HG03575 (cell line): ENCODE measurements around the gene VPS26C.

ENCODE experiments used
- ATAC-seq: cut with Tn5 transposase; IDR thresholded peaks from one replicate; pipeline ENCODE4 v1.9.1; 2021; ENCODE audit not compliant: unreplicated experiment, insufficient number of reproducible peaks, low FRiP score; ENCODE audit errors: extremely low read depth

VPS26C gene

GRCh38 chr21:37268186-37268503, 1.0 kb upstream of the VPS26C start:
- no peak for ATAC-seq

DNA sequence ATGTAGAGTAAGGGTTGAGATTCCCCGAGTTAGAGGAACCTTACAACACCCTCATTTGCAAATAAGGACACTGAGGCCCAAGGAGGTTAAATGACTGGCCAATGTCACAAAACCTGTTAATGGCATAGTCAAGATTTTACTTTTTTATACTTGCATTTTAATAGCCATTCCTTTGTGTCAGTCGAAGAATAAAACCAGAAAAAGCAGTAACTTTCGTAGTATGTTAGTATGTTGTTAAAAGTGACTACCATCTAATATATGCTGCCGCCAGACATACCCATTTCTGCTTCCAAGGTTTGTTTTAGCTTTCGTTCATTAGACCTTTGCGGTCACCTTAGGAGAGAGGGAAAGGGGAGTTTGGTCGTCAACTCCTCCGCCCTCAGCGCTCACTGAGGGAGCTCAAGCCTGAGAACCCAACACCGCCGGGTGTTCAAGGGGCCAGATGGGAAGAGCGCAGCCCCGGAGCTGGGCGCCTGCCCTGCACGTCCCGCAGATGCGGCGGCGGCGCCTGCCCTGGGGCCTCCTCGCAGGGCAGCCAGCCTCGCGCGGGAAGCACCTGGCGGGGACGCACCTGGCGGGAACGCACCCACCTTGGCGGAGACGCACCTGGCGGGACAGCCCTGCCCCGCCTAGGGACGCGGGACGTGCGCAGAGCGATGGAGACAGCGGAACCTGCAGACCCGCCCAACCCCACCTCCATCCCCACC, 466 bp downstream of the VPS26C start:
- no peak for ATAC-seq

DNA sequence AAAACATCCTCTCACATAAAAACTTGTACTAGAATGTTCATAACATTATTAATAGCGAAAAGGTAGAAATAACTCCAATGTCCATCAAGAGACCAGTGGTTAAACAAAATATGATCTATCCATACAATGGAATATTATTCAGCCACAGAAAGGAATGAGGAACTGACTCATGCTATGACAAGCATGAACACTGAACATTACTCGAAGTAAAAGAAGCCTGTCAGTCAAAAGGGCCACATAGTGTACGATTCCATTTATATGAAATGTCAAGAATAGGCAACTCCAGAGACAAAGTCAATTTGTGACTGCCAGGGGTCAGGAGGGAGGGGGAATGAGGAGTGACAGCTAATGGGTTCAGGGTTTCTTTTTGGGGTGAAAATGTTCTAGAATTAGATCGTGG, 2.3 kb downstream of the VPS26C start:
- ATAC-seq = no peak

- no peak for ATAC-seq
Measured at GRCh38 chr21:37263827-37264600, 3.1 kb downstream of the VPS26C start.

DNA sequence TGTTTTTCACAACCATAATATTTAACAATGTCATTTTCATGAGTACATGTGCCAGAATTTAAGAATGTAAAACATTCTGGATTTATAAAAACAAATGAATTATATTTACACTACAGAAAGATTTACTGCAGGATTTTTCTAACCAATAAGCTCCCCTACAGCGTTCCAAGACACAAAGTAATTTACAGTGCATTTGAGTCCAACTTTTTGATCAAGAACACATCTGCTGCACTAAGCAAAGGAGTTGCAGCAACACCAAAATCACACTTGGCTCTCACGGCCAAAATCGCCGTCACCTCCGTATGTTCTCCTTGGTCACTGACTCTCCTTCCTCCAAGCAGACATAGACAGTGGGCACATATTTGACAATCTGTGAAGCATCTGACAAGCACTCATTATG, 7.7 kb downstream of the VPS26C start:
- ATAC-seq = no peak

- ATAC-seq = no peak
Measured at GRCh38 chr21:37257967-37258877, 8.9 kb downstream of the VPS26C start.

DNA sequence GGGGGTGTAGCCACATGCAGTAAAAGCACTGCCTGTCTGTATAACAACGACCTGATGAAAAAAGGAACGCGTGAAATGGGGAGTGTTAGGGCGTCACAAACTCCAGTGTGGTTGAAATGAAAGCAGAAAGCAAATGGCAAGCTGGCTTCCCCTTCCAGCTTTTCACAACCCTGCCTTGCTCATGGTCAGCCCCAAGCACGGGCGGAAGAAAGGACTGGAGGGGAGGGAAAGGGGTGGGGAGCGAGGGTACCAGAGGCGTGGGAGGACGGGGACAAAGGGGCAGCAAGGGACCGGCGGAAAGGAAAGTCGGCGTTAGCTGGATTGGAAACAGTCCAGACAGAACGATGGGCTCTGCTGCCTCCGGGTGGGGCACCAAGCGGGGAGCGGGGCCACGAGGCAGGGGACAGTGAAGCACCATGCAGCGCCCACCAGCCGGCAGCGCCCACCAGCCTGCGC, 9.6 kb downstream of the VPS26C start:
- ATAC-seq = no peak

DNA sequence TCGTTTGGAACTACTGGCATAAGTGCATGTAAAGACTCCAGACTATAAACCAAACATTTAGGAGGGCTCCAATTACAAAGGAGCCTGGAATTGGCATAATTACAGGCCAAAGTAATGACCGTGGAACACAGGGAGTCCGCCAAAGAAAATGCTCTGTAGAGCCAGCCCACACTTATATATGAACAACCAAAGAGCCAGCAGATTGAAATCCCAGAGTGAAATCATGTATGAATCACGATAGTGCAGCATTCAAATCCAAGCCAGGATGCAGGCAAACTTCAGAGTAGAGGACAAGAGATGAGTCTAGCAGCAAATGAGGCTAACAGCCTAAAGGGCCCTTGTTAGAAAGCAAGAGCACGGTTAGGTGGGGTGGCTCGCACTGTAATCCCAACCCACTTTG, 13.1 kb downstream of the VPS26C start:
- ATAC-seq = no peak

GRCh38 chr21:37251294-37251634, 15.9 kb downstream of the VPS26C start:
- no peak for ATAC-seq

DNA sequence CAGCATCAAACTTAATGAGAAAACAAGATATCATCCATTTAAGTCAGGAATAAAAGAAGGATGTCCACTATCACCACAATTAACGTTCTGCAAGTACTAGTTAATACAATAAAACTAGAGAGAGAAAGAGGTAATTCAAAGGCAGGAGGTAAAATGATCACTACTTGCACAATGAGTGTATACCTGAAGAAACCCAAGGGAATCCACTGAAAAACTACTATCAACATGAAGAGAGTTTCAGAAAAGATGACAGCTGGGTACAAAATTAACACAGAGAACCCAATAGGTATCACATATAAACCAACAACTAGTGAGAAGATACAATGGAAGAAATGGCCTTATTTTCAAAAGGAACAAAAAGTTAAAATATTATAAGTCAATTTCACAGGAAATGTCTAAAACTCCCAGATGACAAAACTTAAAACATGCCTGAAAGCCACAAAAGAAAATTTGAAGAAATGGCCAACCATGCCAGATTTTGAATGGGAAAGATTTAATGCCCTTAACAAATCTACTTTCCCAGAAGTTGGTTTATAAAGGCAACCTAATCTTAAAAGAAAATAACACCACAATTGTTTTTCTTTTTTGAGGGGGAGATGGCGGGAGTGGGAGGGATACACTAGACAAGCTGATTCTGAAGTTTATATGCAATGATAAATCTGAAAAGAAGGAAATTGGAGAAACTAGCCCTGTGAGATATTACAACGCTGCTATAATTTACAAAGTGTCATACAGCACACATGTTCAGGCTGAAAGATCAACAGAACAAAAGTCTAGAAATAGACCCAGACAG, 17.8 kb downstream of the VPS26C start:
- no peak for ATAC-seq

- ATAC-seq = no peak
Measured at GRCh38 chr21:37248298-37248697, 18.8 kb downstream of the VPS26C start.

DNA sequence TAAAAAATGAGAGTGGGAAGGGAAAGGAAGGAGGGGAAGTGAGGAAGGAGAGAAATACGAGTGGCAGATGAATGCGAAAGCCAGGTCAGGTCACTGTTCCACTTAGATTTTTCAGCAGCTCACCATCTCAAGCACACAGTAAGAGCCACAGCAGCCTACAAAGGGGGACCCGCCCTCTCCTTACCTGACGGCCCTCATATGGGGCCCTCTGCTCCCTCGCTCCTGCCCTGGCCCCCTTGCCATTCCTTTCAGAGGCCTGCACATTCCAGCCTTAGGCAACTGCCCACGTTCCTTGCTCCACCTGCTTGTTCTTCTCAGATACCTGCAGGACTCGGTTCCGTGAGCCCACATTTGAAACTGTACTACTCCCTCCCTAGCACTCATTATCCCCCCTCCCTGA, 22.0 kb downstream of the VPS26C start:
- no peak for ATAC-seq

DNA sequence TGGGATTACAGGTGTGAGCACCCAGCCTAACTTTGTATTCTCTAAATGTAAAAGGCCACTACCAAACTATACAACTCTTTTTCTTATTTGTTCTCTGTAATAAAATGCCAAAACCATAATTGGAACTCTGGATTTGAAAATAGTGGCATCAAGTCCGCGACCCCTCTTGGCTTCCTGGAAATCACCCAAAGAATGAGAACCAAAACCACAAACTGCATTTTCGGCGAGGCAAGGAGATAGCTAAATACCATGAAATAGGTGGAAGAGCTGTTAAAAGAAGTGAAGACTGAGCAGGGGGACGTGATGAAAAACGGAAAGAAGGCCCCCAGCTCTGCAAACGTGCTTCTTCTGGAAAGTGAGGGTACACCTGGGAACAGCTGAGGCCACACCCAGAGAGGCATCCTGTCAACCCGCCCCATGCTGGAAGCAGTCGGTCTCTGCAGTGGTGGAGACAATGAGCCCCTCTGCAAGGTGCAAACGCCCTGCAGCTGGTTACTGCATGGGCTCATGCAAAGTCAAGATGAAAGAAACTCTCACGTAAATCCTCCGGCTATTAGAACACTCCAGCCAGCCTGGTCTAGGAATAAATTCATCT, 22.5 kb downstream of the VPS26C start:
- ATAC-seq = no peak

GRCh38 chr21:37243961-37244360, 23.2 kb downstream of the VPS26C start:
- no peak for ATAC-seq

- ATAC-seq = no peak
Measured at GRCh38 chr21:37241426-37241825, 25.7 kb downstream of the VPS26C start.

- no peak for ATAC-seq
Measured at GRCh38 chr21:37240978-37241377, 26.2 kb downstream of the VPS26C start.

- no peak for ATAC-seq
Measured at GRCh38 chr21:37237764-37238163, 29.4 kb downstream of the VPS26C start.

- no peak for ATAC-seq
Measured at GRCh38 chr21:37237346-37237745, 29.8 kb downstream of the VPS26C start.
